Measurements from ENCODE around the gene P2RY12.

The P2RY12 gene

GRCh38 chr3:151303751-151304150 is 80.8 kb downstream of the P2RY12 start:
- no peak overlapping the region for H3K27ac ChIP-seq (ENCODE audit: insufficient read depth, low read length, poor library complexity, severe bottlenecking)
- H3K4me1 ChIP-seq (ENCODE audit: control insufficient read depth, insufficient read depth, low read length, poor library complexity, severe bottlenecking) = no peaks in the 10 kb centered on the region
- no peaks in the 10 kb centered on the region for H3K36me3 ChIP-seq (ENCODE audit: control insufficient read depth, insufficient read depth, low read length)
- no peak for DNase-seq
- H3K4me3 ChIP-seq (ENCODE audit: insufficient read depth, low read depth, low read length, poor library complexity, severe bottlenecking) = no peak overlapping the region
- H3K27me3 ChIP-seq (replicated peaks; ENCODE audit: control insufficient read depth, insufficient read depth, low read length, poor library complexity, severe bottlenecking) = no peaks in the 10 kb centered on the region
- H3K9me3 ChIP-seq (ENCODE audit: control insufficient read depth, low read length) = no peaks in the 10 kb centered on the region

GRCh38 chr3:151301787-151302186 is 82.8 kb downstream of the P2RY12 start:
- DNase-seq = no peak
- H3K27ac ChIP-seq (ENCODE audit: insufficient read depth, low read length, poor library complexity, severe bottlenecking) = no peak overlapping the region

GRCh38 chr3:151300539-151300938 is 84.0 kb downstream of the P2RY12 start:
- Histone ChIP-seq H3K9me3 (ENCODE audit: control insufficient read depth, low read length) (no peaks in the 10 kb centered on the region), H3K4me1 (ENCODE audit: control insufficient read depth, insufficient read depth, low read length, poor library complexity, severe bottlenecking) (no peaks in the 10 kb centered on the region), H3K27ac (ENCODE audit: insufficient read depth, low read length, poor library complexity, severe bottlenecking) (no peak overlapping the region), H3K27me3 (replicated peaks; ENCODE audit: control insufficient read depth, insufficient read depth, low read length, poor library complexity, severe bottlenecking) (no peaks in the 10 kb centered on the region), H3K36me3 (ENCODE audit: control insufficient read depth, insufficient read depth, low read length) (no peaks in the 10 kb centered on the region), H3K4me3 (ENCODE audit: insufficient read depth, low read depth, low read length, poor library complexity, severe bottlenecking) (no peak overlapping the region)
- no peak for DNase-seq

More at GRCh38 chr3:151301787-151302186, 82.8 kb downstream of the P2RY12 start:
- Histone ChIP-seq H3K27me3 (replicated peaks; ENCODE audit: control insufficient read depth, insufficient read depth, low read length, poor library complexity, severe bottlenecking) (no peaks in the 10 kb centered on the region), H3K9me3 (ENCODE audit: control insufficient read depth, low read length) (no peaks in the 10 kb centered on the region), H3K4me3 (ENCODE audit: insufficient read depth, low read depth, low read length, poor library complexity, severe bottlenecking) (no peak overlapping the region), H3K4me1 (ENCODE audit: control insufficient read depth, insufficient read depth, low read length, poor library complexity, severe bottlenecking) (no peaks in the 10 kb centered on the region), H3K36me3 (ENCODE audit: control insufficient read depth, insufficient read depth, low read length) (no peaks in the 10 kb centered on the region)

GRCh38 chr3:151299006-151299405 is 85.5 kb downstream of the P2RY12 start:
- H3K27me3 ChIP-seq (replicated peaks; ENCODE audit: control insufficient read depth, insufficient read depth, low read length, poor library complexity, severe bottlenecking) = no peaks in the 10 kb centered on the region
- no peak overlapping the region for H3K4me3 ChIP-seq (ENCODE audit: insufficient read depth, low read depth, low read length, poor library complexity, severe bottlenecking)
- H3K27ac ChIP-seq (ENCODE audit: insufficient read depth, low read length, poor library complexity, severe bottlenecking) = no peak overlapping the region
- DNase-seq = no peak
- H3K36me3 ChIP-seq (ENCODE audit: control insufficient read depth, insufficient read depth, low read length) = no peaks in the 10 kb centered on the region
- no peaks in the 10 kb centered on the region for H3K4me1 ChIP-seq (ENCODE audit: control insufficient read depth, insufficient read depth, low read length, poor library complexity, severe bottlenecking)
- H3K9me3 ChIP-seq (ENCODE audit: control insufficient read depth, low read length) = no peaks in the 10 kb centered on the region

GRCh38 chr3:151297429-151297828 is 87.1 kb downstream of the P2RY12 start:
- Histone ChIP-seq H3K9me3 (ENCODE audit: control insufficient read depth, low read length) (no peaks in the 10 kb centered on the region), H3K4me3 (ENCODE audit: insufficient read depth, low read depth, low read length, poor library complexity, severe bottlenecking) (no peak overlapping the region), H3K27me3 (replicated peaks; ENCODE audit: control insufficient read depth, insufficient read depth, low read length, poor library complexity, severe bottlenecking) (no peaks in the 10 kb centered on the region), H3K36me3 (ENCODE audit: control insufficient read depth, insufficient read depth, low read length) (no peaks in the 10 kb centered on the region), H3K4me1 (ENCODE audit: control insufficient read depth, insufficient read depth, low read length, poor library complexity, severe bottlenecking) (no peaks in the 10 kb centered on the region), H3K27ac (ENCODE audit: insufficient read depth, low read length, poor library complexity, severe bottlenecking) (no peak overlapping the region)
- DNase-seq = no peak

GRCh38 chr3:151296226-151296625 is 88.3 kb downstream of the P2RY12 start:
- H3K27ac ChIP-seq (ENCODE audit: insufficient read depth, low read length, poor library complexity, severe bottlenecking) = no peak overlapping the region
- no peaks in the 10 kb centered on the region for H3K36me3 ChIP-seq (ENCODE audit: control insufficient read depth, insufficient read depth, low read length)
- DNase-seq = no peak
- H3K4me3 ChIP-seq (ENCODE audit: insufficient read depth, low read depth, low read length, poor library complexity, severe bottlenecking) = no peak overlapping the region
- H3K9me3 ChIP-seq (ENCODE audit: control insufficient read depth, low read length) = no peaks in the 10 kb centered on the region
- H3K27me3 ChIP-seq (replicated peaks; ENCODE audit: control insufficient read depth, insufficient read depth, low read length, poor library complexity, severe bottlenecking) = no peaks in the 10 kb centered on the region
- no peaks in the 10 kb centered on the region for H3K4me1 ChIP-seq (ENCODE audit: control insufficient read depth, insufficient read depth, low read length, poor library complexity, severe bottlenecking)

- Histone ChIP-seq H3K4me1 (ENCODE audit: control insufficient read depth, insufficient read depth, low read length, poor library complexity, severe bottlenecking) (no peaks in the 10 kb centered on the region), H3K4me3 (ENCODE audit: insufficient read depth, low read depth, low read length, poor library complexity, severe bottlenecking) (no peak overlapping the region), H3K27me3 (replicated peaks; ENCODE audit: control insufficient read depth, insufficient read depth, low read length, poor library complexity, severe bottlenecking) (no peaks in the 10 kb centered on the region), H3K27ac (ENCODE audit: insufficient read depth, low read length, poor library complexity, severe bottlenecking) (no peak overlapping the region), H3K36me3 (ENCODE audit: control insufficient read depth, insufficient read depth, low read length) (no peaks in the 10 kb centered on the region), H3K9me3 (ENCODE audit: control insufficient read depth, low read length) (no peaks in the 10 kb centered on the region)
- no peak for DNase-seq
Measured at GRCh38 chr3:151293127-151293526, 91.4 kb downstream of the P2RY12 start.

GRCh38 chr3:151290673-151291072 is 93.9 kb downstream of the P2RY12 start:
- no peak overlapping the region for H3K27ac ChIP-seq (ENCODE audit: insufficient read depth, low read length, poor library complexity, severe bottlenecking)
- H3K27me3 ChIP-seq (replicated peaks; ENCODE audit: control insufficient read depth, insufficient read depth, low read length, poor library complexity, severe bottlenecking) = no peaks in the 10 kb centered on the region
- H3K4me1 ChIP-seq (ENCODE audit: control insufficient read depth, insufficient read depth, low read length, poor library complexity, severe bottlenecking) = no peaks in the 10 kb centered on the region
- DNase-seq = no peak
- no peaks in the 10 kb centered on the region for H3K9me3 ChIP-seq (ENCODE audit: control insufficient read depth, low read length)
- H3K36me3 ChIP-seq (ENCODE audit: control insufficient read depth, insufficient read depth, low read length) = no peaks in the 10 kb centered on the region
- no peak overlapping the region for H3K4me3 ChIP-seq (ENCODE audit: insufficient read depth, low read depth, low read length, poor library complexity, severe bottlenecking)

- DNase-seq = no peak
- Histone ChIP-seq H3K4me3 (ENCODE audit: insufficient read depth, low read depth, low read length, poor library complexity, severe bottlenecking) (no peak overlapping the region), H3K36me3 (ENCODE audit: control insufficient read depth, insufficient read depth, low read length) (no peaks in the 10 kb centered on the region), H3K27me3 (replicated peaks; ENCODE audit: control insufficient read depth, insufficient read depth, low read length, poor library complexity, severe bottlenecking) (no peaks in the 10 kb centered on the region), H3K9me3 (ENCODE audit: control insufficient read depth, low read length) (no peaks in the 10 kb centered on the region), H3K27ac (ENCODE audit: insufficient read depth, low read length, poor library complexity, severe bottlenecking) (no peak overlapping the region), H3K4me1 (ENCODE audit: control insufficient read depth, insufficient read depth, low read length, poor library complexity, severe bottlenecking) (no peaks in the 10 kb centered on the region)
Measured at GRCh38 chr3:151289445-151289844, 95.1 kb downstream of the P2RY12 start.
